Measurements from ENCODE around the gene ARPC5L.

GRCh38 chr9:124878021-124878420 is 16.1 kb downstream of the ARPC5L start:
- TF ChIP-seq TRIM24 (CRISPR knock-in tag; IDR thresholded peaks at IDR 0.05): no peak
- no peak for TF ChIP-seq CTCF (CRISPR knock-in tag; IDR thresholded peaks at IDR 0.05)
- no peak for TF ChIP-seq IRF9 (CRISPR knock-in tag; IDR thresholded peaks at IDR 0.05; ENCODE audit: borderline replicate concordance)
- no peak for TF ChIP-seq PHB2 (IDR thresholded peaks at IDR 0.05; ENCODE audit: partially characterized antibody)
- no peak for TF ChIP-seq ARHGAP35 (CRISPR knock-in tag; IDR thresholded peaks at IDR 0.05; ENCODE audit: borderline replicate concordance)
- TF ChIP-seq CEBPB (IDR thresholded peaks at IDR 0.05; ENCODE audit: borderline replicate concordance, low read depth, low read length): no peak
- no peak for TF ChIP-seq REST (IDR thresholded peaks at IDR 0.05; ENCODE audit: borderline replicate concordance in 1 of 2, low read depth in 1 of 2, low read length in 2 of 2)
- TF ChIP-seq ZSCAN5A (CRISPR knock-in tag; IDR thresholded peaks at IDR 0.05; ENCODE audit: borderline replicate concordance): no peak
- TF ChIP-seq ZNF557 (CRISPR knock-in tag; IDR thresholded peaks at IDR 0.05): no peak
- TF ChIP-seq ETV5 (CRISPR knock-in tag; IDR thresholded peaks at IDR 0.05; ENCODE audit: borderline replicate concordance): no peak
- no peak for TF ChIP-seq ZNF784 (CRISPR knock-in tag; IDR thresholded peaks at IDR 0.05; ENCODE audit: borderline replicate concordance)
- TF ChIP-seq PITX1 (CRISPR knock-in tag; IDR thresholded peaks at IDR 0.05): no peak
- no peak for TF ChIP-seq ZFX (CRISPR knock-in tag; IDR thresholded peaks at IDR 0.05; ENCODE audit: low read depth)
- no peak for TF ChIP-seq SUZ12 (IDR thresholded peaks at IDR 0.05; ENCODE audit: low read depth, low read length)
